Measurements from ENCODE around the gene GRM4.

Gene GRM4

DNA sequence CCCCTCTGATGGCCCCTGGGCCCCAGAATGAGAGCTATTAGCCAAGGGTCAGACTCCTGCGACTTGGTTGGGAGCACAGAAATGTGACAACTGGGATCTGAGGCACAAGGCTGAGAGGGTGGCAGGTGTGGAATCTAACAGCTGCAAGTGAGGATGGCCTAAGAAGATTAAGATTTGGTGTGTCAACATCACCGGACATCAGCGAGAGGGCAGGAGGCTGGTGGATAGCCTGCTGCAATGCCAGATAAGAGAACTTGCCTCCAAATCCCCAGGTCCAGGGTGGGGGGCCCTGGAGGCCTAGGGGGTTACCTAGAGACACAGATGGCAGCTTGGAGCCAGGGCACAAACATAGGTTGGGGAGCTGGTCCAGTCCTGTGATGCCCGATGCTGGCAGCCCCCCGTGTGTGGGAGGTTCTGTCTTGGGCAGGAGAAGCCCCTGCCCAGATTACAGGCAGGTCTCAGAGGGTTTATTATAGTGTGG lies 155.8 kb downstream of the GRM4 start:
- DNase-seq: no peak

DNA sequence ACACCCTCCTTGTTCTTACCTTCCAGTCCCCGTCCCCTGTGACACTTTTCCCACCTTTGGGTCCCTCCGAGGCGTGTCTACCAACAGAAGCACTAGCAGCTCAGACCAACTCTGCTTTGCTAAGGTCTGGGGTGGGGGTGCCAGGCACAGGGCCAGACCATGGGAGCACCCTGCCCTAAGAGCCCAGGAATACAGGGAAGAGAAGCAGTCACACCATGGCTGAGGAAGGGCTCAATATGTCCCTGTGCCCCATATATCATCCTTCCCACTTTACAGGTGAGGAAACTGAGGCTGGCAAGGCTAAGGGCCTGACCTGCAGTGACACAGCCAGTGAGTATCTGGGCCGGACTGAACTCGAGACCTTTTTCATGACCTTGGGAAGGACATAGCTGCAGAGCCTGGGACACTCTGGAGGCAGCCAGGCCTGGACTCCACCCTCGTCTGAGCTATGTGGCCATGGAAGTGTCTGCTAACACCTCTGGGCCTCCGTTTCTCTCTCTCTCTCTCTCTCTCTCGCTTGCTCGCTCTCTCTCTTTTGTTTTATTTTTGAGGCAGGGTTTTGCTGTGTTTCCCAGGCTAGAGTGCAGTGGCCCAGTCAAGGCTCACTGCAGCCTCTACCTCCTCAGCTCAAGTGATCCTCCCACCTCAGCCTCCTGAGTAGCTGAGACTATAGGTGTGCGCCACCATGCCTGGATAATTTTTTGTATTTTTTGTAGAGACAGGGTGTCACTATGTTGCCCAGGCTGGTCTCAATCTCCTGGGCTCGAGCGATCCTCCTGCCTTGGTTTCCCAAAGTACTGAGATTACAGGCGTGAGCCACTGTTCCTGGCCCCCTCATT lies 156.7 kb downstream of the GRM4 start:
- DNase-seq: no peak

DNA sequence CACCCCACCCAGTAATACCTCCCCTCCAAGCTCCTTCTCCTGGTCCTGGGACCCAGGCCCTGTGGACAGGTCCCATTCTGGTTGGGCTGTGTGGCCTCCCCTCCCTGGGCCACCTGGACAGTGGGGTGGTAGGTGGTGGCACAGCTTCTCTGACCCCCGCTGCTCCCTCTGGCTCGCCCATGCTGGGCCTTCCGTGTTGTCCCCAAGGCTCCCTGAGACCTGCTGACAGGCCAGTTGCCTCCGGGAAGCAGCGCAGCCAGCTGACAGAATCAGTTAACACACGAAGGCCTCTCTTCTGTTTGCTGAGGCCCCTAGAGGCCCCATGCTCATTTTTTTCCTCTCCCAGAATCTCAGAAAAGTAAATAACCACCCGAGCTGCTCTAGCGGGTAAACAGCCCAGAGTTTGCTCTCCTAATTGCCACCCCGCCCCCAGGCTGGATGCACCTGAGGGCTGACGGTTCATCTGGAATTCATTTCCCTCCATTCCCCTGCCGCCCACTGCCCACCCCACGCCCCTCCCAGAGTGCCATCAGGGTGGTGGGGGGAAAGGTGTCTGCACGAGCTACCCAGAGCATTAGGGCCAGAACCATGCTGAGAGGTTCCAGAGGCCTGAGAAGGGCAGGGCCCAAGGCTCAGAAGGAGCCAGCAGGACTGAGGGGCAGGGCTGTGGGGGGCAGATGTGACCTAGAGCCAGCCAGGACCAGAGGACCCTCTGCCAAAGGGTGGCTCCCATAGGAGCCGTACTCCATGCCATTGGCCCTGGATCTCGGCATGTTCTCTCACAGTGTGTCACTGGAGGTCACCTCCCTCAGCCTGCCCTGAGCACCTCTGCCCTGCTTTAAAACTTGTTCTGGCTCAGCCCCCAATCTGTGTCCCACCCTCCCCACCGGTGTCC lies 157.5 kb downstream of the GRM4 start:
- DNase-seq: peak; percentile 75

DNA sequence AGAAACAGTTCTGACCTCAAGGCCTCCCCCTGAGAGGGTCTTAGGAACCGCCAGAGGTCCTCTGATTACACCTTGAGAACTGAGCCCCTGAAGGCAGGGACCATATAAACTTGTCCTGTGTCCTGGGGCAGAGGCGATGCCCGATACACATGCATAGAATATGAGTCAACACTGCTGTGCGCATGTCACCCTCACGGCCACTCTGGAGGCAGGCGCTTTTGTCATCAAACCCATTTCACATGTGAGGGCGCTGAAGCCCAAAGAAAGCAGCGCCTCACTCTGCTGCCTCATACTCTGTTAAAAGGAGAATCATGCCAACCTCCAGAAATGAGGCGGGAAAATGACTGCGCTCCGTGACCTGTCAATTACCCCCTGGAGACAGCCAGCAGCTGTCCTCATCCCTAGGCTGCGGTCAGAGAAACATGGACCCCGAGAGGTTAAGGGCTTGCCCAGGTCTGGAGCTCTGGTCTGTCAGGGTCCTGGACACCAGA lies 158.3 kb downstream of the GRM4 start:
- DNase-seq: no peak

DNA sequence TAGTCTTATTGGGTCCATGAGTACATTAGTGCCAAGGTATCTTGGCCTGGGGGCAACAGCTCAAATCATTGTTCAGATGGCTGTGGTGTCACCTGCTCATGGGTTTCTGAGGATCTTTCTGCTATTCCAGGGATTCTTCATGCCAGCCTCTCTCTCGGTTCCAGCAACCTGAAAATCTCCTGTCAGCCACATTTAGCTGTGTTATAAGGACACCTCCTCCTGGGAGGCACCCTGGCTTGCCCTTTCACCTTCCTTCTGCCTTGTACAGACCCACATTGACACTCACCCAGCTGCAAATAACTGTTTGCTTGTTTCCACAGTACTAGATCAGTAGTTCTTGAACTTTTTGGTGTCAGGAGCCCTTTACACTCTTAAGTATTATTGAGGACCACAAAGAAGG lies 159.9 kb downstream of the GRM4 start:
- no peak for DNase-seq

DNA sequence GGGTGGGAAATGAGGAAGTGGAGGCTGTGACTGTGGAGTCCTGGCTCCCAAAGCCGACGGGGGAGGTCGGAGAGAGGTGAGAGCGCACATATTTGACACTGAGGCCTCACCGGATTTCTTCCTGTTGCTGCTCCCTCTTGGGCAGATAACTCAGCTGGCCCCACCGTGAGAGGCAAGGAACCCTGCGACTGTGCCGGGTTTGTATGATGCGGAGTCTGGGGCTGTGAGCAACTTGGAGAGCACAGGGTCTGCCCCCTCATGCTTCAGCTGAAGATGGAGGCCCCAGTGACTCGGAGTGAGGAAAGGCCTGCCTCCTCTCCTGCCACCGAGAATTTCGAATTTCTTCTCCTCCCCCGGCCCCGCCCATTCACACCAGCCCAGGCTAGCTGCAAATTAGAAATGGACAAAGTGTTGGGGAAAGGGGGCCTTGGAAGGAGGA lies 160.6 kb downstream of the GRM4 start:
- DNase-seq: no peak

DNA sequence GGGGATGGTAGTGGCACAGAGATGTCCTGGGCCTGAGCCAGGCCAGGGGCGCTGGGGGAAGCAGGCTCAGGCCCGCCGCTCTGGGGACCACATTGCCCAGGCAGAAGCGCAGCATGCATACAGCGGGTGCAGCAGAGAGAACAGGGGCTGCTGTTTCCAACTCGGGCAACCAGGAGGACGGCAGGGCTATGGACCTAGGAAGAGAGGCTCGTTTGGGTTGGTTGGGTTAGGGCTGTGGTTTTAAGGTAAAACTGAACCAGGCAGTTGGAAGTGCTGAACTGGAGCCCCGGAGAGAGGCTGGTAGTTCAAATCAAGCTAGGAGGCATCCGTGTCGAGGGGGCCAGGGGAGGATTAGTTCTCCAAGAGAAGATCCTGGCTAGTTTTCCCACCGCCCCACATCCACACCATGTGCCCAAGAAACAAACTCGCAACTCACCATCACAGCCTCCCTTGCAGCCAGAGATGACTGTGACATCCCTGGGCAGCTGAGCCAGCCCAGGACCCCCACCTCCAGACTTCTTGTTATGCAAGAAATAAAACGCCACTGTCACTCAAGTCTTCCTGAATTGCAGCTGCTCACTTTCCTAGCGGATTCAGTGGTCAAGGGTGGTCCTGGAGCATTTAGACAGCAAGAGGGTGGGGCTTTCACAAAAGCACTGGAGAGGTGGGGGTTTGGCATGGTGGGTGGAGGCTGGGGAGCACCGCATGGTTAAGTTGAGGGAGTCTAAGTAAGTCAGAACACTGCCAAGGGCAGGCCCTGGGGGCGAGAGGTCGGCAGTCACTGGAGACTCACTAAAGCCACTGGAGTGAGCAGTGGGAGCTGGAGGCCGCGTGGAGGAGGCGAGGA lies 161.2 kb downstream of the GRM4 start:
- DNase-seq: no peak

DNA sequence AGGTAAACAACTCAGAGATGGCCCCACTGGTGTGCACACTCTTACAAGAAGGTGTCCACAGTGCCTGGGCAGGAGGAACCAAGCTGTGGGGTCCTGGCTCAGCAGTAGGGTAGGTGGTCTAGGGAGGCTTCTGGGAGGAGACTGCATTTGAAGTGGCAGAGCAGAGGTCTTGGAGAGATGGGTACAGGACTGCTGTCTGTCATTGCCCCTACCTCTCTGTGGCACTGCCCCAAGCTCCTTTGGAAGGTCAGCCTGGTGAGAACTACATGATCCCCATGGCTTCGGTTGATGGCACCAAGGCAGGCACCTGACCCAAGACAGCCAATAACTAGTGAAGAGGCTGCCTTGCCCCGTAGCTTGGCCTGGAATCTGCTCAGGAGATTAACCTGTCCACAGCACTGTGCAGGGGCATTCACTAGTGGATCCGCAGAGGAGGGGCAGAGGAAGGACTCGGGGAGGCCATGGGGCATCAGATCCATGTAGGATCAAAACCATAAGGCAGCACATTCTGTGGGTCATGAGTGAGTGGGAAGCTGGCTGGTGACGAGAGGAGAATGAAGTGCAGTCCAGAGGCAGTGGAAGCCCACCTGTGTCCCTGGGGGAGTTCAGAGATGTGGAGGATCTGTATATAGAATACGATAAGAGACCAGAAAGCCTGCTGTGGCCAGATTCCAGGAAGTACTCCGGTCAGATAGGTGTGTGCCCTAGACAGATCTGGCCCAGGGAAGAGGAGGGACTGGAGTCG lies 162.0 kb downstream of the GRM4 start:
- DNase-seq: no peak

DNA sequence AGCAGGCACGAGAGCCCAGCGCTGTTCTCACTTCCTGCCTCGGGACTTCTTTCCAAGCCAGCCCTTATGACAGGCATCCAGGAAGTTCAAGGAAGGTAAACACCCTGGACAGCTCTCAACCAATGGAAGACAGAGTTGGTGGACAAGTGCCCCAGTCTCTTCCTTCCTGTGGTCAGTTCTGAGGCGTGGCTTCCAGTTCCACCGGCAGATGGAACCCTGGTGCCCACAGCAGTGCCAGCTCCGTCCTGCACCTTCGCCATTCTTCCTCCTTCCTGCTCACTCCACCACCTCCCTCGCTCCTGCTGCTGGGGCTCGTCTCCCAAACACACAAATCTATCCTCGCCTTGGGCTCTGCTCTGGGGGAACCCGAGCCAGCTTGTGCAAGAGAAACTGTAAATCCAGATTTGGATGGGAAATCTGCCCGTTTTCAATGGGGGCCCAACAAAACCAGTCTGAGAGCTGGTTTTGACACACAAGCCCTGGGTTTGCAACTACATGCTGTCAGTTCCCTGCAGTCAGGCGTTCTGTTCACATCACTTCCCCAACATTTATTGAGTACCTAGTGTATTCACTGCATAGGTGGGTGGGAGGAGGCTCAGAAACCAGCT lies 162.7 kb downstream of the GRM4 start:
- DNase-seq: no peak

DNA sequence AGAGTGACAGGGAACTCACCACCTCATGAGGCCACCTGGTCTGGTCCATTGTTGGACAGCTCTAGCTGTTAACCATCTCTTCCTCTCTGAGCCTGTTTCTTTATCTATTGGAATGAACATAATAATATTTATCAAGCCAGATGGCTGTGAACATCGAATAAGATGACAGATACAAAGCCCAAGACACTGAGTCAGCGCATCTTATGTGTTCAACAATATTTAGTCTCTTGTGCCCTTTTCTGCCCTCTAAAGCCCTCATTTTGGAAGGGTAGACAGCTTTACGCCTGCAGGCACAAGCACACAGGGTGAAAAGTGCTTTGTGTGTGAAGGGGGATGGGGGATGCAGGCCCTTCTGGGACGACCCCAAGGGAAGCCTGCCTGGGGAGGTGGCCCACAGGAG lies 164.0 kb downstream of the GRM4 start:
- DNase-seq: no peak

DNA sequence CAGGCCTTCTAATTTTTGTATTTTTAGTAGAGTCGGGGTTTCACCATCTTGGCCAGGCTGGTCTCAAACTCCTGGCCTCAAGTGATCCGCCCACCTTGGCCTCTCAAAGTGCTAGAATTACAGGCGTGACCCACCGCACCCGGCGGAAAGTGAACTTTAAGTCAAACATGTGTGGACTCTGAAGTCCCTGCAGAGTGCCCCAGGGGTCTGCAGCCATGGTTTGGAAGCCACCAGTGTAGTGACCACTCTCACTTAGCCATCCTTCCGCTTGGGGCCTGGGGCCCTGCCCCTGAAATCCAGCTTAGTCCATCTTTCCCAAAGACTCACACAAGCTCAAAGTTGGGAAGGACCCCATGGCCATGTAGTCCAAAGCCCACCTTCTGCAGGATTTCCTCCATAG lies 164.5 kb downstream of the GRM4 start:
- DNase-seq: no peak

DNA sequence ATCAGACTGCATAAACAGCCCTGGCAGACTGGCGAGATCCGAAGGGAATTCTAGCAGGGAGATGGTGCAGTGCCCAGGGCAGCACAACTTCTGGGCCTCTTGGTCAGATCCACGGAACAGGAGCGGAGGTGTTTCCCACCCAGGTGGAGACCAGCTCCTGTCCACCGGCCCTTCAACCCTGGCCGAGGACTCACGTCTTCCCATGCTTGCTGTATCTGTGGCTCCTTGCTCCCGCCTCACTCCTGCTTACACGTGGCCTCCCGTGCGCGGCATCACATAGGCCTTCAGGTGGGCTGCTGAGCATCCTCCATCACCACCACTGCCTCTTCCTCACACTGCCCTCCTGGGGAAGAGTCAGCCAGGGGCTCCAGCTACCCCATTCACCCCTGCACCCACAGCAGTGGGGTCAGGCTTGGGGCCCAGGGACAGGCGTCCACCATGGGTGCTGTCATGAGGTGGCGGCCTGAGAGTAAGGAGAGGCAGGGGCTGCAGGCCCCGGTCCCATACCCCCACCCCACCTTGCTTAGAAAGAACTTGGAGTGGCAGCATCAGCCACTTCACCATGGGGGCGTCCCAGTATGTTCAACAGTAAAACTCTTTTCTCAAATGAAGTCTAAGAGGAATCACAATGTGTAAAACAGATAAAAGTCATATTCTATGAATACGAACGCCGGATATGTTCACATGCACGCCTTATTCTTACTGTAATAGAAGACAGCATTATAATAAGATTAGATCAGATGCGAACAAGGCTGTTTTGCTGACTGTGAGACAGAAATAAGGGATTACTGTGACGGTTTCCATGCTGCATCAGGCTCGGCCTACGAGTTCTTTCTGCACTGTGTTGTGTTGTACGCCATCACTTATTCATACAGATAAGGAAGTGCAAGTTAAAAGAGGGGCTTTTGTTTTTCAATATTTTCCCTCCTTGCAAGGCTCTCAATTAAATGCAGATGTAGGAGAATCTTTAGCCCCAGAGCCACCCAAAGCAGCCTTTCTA lies 165.4 kb downstream of the GRM4 start:
- DNase-seq: no peak

DNA sequence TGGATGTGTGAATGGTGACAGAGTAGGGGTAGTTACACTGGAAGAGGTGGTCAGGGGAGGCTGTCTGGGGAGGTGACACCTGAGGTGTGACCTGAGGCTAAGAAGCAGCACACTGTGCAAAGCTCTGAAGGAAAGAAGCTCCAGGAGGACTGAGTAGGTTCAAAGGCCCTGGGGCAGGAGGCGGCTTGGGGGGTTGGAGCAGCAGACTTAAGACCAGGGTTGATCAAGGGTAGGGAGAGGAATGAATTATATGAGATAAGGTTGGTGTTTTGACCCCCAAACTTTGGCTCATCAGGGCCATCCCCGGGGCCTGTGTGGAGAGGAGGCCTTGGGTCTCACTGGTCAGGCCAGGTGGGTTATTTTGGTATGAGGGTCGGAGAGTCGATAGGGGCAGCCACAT lies 166.1 kb downstream of the GRM4 start:
- no peak for DNase-seq

DNA sequence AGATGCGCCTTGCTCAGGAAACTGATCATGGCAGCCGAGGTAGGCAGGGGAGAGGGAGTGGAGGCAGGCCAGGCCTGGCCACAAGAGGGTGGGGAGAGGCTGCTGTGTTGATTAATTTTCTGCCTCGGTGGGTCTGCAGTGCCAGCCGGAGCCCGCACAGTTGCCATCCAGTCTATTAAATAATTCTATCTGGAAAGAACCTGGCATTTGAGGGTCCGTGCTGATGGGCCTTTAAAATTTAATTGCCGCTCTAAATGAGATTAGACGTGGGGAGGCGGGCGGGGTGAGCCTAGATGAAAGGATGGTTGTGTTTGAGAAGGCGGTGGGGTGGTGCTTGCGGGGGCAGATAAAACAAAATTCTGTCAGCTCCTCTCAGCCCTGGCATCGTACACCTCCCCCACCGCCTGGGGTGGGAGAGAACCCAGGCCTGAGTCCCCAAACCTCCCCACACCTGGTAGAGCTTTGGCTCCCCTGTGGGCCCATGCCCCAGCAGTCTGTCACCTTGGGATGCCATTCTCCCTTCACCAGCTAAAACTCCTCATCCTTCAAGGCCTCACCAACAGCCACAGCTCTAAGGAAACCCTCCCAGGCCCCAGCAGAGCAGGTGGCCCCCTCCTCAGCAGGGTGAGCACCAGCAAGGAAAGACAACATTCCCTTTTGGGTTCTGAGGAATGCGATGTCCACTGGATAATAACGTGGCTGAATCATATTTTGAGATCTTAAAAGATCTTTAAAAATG lies 167.3 kb downstream of the GRM4 start:
- no peak for DNase-seq

DNA sequence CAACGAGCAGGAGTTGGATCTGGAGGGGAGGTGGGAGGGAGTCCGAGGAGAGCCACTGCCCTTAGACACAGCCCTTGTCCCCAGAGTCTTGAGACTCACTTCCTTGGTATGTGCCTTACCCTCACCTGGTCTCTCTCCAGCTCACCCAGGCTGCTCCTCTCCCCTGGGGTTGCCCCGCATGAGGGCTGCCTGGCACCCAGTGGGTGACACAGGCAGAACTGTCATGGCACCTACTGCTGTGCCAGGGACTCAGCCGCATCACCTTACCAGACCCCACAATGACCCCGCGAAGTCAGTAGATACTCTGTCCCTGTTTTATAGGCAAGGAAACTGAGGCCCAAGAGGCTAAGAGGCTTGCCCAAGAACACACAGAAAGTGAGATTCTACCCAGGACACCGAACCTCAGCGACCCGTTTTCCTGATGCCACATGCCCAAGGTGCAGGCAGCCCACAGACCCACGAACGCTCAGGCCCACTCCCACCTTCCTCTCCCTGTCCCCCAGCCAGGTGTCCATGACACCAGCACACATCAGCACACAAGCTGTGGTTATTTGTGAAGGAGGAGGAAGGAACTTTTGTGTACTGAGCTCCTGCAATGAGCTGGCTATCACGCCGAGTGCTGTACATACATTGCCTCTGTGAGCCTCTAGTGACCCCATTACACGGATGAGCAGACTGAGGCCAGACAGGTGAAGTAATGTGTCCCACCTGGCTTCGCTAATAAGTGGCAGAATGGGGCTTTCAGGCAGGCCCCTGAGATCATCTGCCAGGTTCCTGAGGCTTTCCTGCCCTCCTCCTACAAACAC lies 168.1 kb downstream of the GRM4 start:
- DNase-seq: no peak

DNA sequence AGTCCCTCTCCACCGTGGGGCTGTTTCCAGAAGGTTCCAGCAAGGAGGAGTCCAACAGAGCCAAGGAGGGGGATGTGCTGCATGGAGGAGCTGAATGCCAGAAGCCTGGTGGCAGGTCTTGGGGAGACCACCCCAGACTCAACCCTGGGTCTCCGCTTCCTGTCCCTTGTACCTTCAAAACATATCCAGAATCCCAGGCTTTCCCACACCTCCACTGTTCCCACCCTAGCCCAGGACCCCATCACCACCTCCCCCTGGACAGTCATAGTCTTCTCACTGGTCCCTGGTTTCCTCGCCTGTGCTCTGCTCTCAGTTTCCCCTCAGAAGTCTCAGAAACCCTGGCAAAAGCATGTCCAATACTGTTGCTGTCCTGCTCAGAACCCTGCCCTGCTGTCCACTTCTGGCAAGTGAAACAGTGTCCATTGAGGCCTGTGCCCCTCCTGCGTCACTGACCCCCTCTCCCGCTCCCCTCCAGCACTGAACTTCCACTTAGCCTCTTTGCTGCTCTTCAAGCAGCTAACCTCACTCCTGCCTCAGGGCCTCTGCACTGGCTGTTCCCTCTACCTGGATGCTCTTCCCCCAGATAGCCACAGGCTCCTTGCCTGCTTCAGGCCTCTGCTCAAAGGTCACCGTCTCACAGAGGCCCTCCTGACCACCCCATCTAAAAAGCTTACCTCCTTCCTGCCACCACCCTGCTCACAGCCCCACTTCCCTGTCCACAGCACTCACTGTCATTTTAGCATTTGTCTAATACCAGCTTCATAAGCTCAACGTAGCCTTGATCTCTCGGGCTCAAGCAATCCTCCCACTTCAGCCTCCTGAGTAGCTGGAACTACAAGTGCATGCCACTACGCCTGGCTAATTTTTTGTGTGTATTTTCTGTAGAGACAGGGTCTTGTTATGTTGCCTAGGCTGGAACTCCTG lies 169.2 kb downstream of the GRM4 start:
- DNase-seq: no peak

DNA sequence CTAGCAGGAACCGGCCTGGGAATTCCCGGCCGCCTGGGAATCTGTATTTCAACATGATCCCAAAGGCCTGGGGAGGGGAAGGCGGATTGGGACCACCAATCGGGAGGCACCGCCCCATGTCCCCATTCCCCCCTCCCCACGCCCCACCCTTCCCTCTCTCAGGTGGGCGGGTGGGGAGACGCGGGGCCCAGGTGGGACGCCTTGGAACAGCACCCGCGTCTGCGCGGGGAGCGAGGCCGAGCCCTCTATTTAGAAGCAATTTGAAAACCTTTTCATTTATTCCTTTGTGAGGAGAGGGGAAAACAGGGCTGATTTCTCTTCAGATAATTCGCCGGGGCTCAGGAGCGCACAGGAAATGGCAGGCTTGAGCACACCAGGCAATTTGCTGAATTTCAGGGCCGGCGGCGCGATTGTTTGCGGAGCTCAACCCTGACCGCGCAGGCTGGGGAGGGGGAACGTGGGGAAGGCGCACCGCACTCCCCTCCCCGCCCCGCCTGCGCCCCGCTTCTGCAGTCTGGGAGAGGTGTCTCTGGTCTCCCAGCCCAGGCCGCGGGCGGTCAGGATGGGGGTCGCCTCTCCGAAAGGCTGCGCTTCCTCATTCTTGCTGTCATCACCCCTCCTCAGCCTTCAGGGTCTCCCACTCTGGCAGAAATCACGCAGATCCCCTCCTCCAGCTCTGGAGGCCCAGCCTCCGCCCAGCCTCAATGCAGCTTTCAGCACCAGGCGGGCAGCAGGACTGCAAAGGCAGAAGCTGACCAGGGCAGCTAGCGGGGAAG lies 170.0 kb downstream of the GRM4 start:
- no peak for DNase-seq
